HG03095 (cell line): ENCODE measurements around the gene KDM2B.

Source experiments
- ATAC-seq: cut with Tn5 transposase; IDR thresholded peaks from one replicate; pipeline ENCODE4 v1.9.1; 2021; ENCODE audit warnings: moderate library complexity; ENCODE audit not compliant: unreplicated experiment

The KDM2B gene

DNA sequence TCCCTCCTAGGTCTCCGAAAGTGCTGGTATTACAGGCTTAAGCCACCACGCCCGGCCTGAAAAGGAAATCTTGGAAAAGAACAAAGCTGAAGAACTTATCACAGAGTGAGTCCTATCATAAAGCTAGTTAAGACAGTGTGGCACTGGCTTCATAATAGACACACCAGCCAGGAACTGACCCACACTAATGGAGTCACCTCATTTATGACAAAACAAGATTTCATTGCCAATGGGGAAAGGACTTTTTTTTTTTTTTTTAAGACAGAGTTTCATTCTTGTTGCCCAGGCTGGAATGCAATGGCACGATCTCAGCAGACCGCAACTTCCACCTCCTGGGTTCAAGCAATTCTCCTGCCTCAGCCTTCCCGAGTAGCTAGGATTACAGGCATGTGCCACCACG lies 15.7 kb downstream of the KDM2B start:
- no peak for ATAC-seq

DNA sequence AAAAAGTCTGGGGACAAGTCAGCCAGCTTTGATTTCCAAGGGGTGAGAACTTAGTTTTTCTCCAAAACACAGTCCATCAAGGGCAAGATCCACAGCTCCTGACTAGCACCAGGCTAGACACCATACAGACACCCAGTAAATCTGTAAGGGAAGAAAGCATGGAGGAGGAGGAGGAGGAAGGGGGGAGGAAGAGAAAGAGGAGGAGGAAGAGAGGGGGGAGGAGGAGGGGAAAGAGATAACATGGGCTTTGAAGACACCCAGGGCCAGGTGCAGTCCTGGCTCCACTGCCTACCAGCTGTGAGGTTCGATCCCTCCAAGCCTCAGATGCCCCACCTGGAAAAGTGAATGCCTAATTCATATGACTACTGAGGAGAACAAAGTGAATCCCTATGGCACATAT lies 18.3 kb downstream of the KDM2B start:
- ATAC-seq = no peak

DNA sequence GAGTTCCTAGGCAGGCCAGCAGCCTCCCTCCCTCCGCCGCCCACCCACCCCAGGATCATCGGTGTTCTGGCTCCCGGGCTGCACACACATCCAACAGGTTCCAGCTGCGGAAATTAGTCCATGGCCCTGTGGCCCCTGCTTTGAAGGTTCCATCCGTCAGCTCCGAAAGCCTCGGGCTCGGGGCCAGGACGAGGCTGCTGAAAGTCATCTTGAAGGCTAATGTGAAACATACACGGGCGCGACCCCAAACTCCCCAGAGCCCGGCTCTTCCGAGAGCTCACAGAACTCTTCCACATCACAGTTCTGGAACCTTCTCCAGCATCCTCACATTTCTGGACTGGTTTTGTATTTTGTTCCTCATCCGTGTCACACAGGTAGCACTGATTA lies 19.8 kb downstream of the KDM2B start:
- ATAC-seq = no peak

DNA sequence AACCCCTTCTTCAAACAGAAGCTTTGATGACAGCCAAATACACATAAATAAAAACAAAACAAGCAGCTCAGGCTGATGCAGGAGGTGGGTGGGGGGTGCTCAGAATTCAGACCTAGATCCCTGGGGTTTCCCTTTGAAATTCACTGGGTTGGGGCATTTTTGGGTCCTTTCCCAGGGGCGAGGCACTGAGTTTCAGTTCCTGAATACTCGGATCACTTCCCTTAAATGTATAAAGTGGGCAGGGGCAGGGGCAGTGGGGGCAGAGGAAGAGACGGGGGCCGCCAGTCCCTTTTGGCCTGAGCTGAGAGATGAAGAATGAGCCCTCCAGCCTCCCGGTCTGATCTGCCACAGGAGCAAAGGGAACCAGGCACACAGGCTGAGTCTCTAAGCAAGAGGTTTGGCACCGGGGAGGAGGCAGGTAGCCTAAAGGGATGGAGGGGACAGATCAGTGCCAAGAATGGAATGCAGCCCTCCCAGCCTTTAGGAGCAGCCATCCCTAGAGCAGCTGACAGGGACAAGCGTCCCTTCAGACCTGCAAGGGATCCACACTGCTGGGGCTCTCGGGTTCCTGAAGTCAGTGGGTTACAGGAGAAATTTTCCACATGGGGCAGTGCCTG lies 20.3 kb downstream of the KDM2B start:
- ATAC-seq = no peak

DNA sequence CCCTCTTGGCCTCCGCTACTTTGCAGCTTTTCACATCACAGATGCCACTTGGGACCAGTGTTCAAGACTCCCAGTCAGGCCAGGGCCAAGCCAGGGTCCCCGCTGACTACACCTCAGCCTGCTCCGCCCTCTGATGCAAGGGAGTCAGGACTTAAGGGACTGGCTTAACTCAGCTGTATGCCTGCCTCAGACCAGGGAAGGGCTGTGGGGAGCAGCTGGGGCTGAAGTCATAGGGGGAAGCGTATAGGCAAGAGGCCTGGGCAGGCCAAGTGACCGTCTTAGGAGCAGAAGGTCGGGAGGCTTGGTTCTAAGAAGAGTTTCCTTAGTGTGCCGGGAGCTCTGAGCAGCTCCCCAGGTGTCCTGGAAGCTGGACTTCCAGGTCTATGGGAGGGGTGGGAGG lies 21.9 kb downstream of the KDM2B start:
- no peak for ATAC-seq

DNA sequence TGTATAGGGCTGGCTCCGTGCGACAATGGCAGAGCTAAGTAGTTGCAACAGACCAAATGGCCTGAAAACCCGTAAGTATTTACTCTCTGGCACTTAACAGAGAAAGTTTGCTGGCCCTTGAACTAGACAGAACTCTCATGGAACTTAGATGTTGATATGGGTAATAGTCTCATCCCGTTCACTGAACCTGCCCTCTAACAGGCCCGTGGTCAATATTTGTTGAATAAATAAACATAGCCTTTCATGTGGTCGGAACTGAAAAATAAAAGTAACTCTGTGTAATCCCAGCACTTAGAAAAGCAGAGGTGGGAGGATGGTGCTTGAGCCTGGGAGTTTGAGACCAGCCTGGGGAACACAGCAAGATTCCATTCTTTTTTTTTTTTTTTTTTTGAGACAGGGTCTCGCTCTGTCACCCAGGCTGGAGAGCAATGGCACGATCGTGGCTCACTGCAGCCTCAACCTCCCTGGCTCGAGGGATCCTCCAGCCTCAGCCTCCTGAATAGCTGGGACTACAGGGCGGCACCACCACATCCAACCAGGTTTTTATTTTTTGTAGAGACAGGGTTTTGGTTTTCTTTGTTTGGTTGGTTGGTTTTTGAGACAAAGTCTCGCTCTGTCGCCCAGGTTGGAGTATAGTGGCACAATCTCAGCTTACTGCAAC lies 29.7 kb downstream of the KDM2B start:
- ATAC-seq = no peak

DNA sequence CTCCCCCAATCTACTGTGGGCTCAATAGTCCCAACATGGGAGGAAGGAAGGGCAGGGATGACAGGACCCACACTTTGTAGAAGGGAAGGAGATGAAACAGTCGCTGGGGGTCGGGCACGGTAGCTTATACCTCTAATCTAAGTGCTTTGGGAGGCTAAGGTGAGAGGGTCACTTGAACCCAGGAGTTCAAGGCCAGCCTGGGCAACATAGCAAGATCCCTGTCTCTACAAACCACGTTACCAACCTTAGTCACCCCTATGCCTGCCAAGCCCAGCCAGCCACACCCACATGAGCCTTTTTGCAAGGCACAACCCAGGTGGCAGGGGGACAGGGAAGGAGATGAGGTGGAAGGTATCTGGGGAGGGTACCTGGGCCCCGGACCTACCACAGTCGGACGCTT lies 31.7 kb downstream of the KDM2B start:
- ATAC-seq = no peak

DNA sequence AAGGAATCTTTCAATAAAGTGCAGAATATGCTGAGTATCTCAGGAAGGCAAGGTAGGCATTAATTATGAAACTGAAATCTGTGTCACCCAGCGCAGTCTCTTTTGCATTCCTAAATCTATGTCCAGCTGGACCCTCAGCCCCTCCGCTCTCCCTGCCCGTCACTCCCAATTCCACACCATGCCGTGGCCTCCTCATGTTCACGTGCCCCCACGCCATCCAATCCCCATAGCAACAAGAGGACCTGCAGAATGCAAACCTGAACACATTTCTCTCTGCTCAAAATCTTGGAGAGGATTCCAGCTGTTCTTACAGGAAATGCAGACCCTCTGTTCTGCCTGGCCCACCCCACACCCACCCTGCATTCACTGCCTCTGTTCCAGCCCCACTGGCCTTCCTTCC lies 35.3 kb downstream of the KDM2B start:
- no peak for ATAC-seq

DNA sequence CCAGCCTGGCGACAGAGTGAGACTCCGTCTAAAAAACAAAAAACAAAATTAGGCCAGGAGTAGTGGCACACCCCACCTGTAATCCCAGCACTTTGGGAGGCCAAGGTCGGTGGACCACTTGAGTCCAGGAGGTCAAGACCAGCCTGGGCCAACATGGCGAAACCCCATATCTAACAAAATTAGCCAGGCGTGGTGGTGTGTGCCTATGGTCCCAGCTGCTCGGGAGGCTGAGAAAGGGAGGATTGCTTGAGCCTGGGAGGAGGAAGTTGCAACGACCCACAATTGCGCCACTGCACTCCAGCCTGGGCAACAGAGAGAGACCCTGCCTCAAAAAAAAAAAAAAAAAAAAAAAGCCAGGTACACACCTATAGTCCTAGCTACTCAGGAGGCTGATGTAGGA lies 37.0 kb downstream of the KDM2B start:
- no peak for ATAC-seq

DNA sequence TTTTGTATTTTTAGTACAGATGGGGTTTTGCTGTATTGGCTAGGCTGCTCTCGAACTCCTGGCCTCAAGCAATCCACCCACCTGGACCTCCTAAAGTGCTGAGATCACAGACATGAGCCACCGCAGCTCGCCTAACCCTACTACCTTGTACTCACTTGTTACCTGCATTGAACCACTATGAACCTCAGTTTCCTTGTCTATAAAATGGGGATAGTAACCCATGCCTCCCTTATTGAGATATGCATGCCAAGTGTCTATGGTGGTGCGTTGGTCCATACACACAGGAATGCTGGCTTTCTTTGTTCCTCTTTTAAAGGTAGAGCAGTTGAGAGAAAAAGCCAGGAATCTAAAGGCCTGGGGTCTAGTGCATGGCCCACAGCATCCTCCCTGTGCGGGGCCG lies 40.9 kb downstream of the KDM2B start:
- no peak for ATAC-seq

DNA sequence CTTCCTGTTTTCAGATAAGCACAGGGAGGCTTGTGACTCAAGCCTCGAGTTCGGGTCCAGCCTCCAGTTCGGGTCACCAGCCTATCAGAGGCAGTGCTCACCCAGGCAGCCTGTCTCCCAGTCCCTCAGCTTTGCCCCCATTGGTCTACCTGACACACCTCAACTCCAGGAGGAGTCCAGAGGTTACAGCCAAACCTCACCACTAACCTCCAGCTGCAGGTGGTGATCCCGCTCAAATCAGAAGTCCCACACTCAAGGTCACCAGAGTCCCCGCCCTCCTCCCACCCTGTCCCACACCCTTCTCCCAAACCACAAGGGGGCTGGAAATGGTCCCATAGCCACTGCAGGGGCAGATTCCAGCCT lies 42.1 kb downstream of the KDM2B start:
- no peak for ATAC-seq

DNA sequence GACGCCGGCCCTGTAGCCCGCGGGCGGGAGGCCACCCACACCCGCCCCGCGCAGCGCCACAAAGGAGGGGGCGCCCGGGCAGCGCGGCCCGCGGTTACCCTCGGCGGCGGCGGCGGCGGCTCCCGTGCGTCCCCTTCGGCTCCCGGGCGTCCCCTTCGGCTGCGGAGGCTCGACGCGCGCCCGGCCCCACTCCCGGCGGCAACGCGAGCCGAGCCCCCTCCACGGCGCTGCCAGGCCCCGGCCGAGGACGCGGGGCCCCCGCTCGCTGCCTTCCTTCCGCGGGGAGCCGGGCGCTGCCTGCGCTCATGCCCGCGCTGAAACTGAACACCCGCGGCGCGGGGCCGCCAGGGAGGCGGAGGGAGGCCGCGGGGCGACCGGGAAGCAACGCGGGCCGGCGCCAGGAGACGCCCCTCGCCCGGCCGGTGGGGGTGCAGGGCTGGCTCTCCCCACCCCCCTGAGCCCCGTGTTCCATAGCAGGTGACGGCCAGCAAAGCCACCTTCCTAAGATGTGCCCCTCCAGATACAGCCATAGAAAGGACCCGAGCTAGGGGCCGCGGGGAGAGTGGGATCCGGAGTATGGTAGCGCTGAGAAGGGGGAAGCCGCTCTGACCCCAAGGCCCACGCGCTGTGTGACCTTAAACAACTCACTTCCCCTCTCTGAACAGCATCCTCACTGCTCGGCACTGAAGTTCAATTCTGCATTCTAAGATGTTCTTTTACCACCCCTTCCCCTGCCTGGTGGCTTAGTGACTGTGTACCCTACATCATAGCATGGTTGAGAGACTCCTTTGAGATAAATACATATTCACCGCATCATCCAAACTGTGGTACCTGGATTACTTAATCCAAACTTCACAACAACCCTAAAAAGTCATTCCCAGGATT lies 42.8 kb downstream of the KDM2B start:
- peak; percentile 0 for ATAC-seq

DNA sequence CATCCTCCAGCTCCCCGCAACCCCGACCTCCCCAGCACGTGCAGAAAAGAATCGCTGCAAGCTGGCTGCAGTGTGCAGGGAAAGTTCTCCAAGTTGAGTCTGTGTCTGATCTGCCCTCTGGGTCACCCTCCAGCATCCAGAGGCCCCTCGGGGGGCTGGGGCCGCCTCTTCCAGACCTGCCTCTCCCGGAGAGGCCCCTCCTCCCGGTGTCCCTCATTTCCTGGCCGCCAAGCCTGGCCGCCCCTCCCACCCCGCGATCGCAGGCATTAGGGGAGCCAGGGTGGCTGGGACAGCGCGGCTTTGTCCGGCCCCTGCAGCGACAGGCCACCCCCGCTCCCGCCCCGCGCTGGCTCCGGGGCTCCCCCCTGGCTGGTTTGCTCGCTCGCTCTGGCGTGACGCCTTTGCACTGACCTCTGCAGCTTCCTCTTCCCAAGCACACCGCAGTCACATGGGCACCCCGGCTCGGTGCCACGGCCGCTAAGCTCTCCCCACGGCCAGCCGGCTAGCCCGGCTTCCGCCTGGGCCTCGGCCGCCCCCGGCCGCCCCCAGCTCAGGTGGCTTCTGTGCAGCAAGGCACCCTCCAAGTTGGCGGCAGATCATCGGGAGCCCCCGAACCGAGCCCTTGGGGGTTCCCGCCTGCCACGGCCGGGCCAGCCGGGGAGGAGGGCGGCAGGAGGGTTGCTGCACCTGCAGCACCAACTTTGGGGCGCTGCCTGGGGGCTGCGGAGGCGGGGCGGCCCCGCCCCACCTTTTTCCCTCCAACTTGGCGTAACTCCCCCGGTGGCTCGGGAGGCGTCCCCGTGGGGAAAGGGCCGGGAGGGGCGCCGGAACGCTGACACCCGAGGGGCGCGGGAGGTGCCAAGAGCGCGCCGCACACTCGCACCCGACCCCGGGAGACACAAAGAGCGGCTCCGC lies 43.7 kb downstream of the KDM2B start:
- ATAC-seq = peak; percentile 56

DNA sequence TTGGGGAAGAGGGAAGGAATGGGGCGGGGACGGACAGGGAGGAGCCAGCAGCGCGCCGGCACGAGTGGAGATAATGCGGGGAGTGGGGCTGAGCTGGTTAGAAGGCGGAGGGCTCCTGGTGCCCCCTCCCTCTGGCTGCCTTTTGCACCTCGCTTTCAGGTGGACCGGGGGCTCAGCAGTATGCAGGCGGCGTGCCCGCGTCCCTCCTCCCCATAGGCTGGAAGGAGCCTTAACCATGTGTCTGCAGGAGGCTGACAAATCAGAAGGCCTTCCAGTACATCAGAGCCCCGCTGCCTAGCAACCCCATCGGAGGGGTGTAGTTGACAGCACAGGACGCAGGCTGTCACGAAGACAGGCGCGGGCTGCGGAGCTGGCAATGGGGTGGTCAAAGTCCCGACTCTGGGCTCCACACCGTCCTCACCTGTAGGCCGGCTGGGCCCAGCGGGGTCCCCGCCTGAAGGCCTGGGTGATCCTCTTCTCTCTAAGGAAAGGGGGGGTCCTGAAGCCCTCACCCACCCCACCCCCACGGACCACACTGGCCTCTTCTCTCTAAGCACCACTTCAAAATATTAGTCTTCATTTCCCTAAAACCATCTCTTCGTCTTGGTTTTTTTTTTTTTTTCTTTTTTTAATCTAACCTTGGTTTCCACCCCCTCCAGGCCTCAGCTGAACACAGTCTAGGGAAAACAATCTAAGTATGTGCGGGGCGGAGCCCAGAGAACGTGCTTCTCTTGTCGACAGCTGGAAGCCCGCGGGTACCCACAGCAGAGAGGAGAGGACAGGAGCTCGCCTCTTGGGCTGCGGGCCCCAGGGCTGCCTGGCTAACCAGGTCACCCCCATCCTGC lies 44.5 kb downstream of the KDM2B start:
- ATAC-seq = peak; percentile 46

DNA sequence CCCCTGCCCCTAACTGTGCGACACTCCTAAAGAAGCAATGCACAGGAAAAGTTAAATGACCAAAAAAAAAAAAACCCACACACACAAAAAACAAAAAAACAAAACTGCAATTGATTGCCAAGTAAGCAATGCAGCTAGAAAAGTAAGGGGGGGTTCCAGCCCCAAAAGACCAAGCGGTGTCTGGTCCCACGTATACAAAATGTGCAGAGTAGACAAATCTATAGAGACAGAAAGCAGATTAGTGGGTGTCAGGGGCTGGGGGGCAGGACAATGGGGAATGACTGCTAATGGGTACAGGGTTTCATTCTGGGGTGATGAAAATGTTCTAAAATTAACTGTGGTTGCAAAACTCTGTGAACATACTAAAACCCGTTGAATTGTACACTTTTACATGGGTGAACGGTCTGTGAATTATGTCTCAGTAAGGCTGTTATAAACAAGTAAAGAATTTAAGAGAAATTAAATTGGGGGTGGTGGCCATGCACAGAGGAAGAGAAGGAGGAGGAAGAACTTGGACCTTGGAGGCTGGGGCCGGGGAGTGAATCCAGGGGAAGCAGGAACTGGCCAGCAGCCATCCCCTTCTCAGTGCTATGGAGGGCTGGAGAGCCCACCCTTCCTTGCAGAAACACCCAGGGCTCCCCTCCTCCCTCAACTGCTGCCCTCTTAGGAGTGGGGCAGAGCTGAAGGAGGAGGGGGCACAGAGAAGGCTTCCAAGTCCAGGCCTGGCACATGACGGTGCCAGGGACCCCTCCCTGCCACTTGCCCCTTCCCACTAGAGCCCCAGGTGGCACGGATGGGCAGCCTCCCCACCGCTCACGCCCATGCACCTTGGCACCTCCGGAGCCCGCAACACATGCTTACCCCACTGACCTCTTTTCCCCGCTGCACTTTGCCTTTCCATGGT lies 45.4 kb downstream of the KDM2B start:
- no peak for ATAC-seq

DNA sequence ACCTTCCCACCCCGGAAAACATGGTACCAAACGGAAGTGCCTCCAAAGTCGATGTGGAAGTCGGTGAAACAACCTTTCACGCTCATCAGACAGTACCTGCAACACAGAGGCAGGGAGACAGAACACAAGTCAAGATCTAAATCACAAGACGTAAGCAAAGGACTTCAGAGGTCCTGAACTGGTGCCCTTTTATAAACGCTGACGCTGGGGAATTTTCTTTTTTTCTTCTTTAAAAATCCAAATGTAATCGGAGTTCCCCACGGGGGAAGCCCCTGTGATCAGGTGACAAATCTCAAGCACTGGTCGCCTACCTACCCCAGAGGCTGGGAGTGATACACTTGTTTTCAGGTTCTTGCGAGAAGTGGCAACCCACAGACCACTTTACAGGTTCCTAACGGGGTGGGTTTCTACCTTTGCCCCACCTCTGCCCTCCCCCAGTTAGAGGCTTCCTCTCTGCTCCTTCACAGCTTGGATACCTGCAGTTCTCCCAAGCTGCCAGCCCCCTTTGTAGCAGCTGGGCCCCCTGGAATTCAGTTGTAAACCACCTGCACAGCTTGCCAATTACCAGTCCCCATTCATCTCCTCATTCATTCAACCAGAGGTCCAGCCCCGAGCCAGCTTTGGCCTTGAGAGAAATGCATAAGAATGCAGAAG lies 46.2 kb downstream of the KDM2B start:
- ATAC-seq = no peak

DNA sequence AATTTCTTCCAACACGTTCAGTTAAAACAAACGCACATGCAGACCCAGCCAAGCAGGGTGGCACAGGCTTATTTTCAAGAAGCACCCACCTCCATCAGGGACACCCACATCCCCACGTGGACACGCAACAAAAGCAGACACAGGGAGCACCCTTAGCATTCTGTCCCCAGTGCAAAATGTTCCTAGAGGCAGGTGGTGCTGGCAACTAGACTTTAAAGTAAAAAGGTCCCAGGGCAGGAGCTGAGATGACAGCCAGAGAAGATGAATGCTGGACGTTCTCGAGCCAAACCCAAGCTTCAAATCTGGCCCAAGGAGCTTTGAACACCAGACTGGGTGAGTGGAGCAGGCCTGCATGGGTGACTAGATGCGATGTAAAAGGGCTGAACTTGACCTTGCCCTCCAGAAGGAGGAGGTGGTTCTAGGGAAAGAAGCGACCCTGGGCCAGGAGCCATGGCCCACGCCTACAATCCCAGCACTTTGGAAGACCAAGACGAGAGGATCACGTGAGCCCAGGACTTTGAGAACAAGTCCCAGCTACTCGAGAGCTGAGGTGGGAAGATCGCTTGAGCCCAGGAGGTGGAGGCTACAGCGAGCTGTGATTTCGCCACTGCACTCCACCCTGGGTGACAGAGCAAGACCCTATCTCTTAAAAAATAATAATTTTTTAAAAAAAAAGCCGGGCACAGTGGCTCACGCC lies 47.3 kb downstream of the KDM2B start:
- ATAC-seq = no peak
